ENCODE data around the gene GATA2.

Gene GATA2

GRCh38 chr3:128472449-128473179, 20.4 kb downstream of the GATA2 start:
- no peak for DNase-seq

- DNase-seq, result no peak
Measured at GRCh38 chr3:128471720-128472119, 21.3 kb downstream of the GATA2 start.

- DNase-seq, result no peak
Measured at GRCh38 chr3:128471110-128471509, 21.9 kb downstream of the GATA2 start.

- DNase-seq, result no peak
Measured at GRCh38 chr3:128470134-128470899, 22.7 kb downstream of the GATA2 start.

GRCh38 chr3:128469556-128469955, 23.4 kb downstream of the GATA2 start:
- no peak for DNase-seq

GRCh38 chr3:128468791-128469527, 24.0 kb downstream of the GATA2 start:
- DNase-seq, result no peak

- DNase-seq, result no peak
Measured at GRCh38 chr3:128468285-128468790, 24.7 kb downstream of the GATA2 start.

GRCh38 chr3:128466840-128467541, 26.0 kb downstream of the GATA2 start, which contains the start of gene DNAJB8:
Gene DNAJB8, minus strand, starts transcription at chr3:128466890. Its CDS starts 3,645 bp downstream, at chr3:128463245.
- no peak for DNase-seq

GRCh38 chr3:128464702-128465101, 28.3 kb downstream of the GATA2 start:
- no peak for DNase-seq

- peak in 1 of 2 experiments; percentile 36 for DNase-seq
Measured at GRCh38 chr3:128464188-128464587, 28.8 kb downstream of the GATA2 start.

GRCh38 chr3:128463771-128464170, 29.2 kb downstream of the GATA2 start:
- DNase-seq, result no peak

GRCh38 chr3:128463354-128463753, 29.6 kb downstream of the GATA2 start:
- no peak for DNase-seq

- DNase-seq, result no peak
Measured at GRCh38 chr3:128462931-128463330, 30.1 kb downstream of the GATA2 start.

- no peak for DNase-seq
Measured at GRCh38 chr3:128462341-128462910, 30.6 kb downstream of the GATA2 start.

GRCh38 chr3:128461731-128462130, 31.3 kb downstream of the GATA2 start:
- no peak for DNase-seq

- no peak for DNase-seq
Measured at GRCh38 chr3:128459461-128459820, 33.6 kb downstream of the GATA2 start.

GRCh38 chr3:128458746-128459460, 34.1 kb downstream of the GATA2 start:
- peak; percentile 91 to 95 for DNase-seq

- no peak for DNase-seq
Measured at GRCh38 chr3:128457937-128458336, 35.1 kb downstream of the GATA2 start.

- DNase-seq, result peak; percentile 94 to 95
Measured at GRCh38 chr3:128456776-128457715, 36.0 kb downstream of the GATA2 start.
